ENCODE data around the gene NPLOC4.

Gene NPLOC4

DNA sequence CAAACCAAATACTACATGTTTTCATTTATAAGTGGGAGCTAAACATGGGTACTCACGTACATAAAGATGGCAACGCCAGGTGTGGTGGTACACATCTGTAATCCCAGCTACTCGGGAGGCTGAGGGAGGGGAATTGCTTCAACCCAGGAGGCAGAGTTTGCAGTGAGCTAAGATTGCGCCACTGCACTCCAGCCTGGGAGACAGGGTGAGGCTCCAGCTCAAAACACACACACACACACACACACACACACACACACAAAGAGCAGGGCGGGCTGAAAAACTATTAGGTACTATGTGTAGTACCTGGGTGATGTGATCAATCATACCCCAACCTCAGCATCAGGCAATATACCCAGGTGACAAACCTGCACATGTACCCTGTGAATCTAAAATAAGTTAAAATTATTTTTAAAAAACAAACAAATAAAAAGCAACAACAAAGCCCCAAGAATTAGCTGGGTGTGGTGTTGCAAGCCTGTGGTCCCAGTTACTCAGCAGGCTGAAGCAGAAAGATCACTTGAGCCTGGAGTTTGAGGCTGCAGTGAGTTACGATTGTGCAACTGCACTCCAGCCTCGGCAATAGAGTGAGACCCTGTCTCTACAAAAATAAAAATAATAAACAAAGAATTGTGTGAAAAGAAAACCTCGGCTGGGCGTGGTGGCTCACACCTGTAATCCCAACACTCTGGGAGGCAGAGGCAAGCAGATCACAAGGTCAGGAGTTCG lies 72.9 kb downstream of the NPLOC4 start:
- no peak for DNase-seq

DNA sequence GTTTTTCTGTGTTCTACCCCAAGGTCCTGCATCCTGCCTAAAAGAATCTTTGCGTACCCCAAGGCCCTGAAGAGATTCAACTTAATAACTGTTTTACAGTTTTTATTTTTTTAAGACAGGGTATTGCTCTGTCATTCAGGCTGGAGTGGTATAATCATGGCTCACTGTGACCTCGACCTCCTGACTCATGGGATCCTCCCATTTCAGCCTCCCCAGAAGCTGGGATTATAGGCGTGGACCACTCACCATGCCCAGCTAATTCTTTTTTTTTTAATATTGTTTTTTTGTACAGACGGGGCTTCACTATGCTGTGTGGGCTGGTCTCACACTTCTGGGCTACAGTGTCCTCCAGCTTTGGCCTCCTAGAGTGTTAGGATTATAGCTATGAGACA lies 75.4 kb downstream of the NPLOC4 start:
- no peak for DNase-seq

DNA sequence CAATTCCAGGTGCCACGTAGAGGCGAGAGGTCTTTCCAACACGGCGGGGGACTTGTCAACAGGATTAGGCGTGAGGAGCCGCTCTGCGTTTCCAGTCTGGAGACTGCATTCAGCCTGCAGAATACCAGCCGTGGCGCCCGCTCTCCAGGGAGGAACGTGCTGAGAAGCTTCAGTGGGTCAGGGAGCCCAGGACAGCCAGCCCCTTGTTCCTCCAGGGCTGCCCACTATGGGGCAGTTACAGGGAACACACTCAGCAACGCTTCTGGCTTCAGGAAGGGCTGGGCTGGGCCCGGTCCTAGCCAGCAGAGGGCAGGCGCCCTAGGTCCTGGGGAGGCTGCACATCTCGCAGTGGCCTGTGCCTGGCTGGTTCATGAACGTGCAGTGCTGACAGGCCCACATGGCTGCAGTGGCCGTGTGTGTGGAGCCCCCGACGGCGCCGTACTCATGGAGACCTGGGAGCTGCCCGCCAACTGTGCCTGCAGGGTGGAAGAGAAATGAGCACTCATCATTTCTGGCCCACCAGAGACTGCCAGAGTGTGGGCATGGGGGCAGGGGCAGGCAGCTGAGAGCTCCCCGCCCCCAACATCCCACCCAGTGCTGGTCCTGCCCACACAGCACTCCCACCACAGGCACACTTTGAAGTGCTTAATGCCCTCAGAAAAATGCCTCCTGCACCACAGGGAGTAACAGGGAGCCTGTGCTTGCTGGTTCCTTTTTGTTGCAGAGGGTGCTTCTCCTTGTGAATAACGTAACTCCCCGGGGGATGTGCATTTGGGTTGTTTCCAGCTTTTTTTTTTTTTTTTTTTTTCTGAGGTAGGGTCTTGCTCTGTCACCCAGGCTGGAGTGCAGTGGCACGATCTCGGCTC lies 77.7 kb downstream of the NPLOC4 start:
- no peak for DNase-seq

DNA sequence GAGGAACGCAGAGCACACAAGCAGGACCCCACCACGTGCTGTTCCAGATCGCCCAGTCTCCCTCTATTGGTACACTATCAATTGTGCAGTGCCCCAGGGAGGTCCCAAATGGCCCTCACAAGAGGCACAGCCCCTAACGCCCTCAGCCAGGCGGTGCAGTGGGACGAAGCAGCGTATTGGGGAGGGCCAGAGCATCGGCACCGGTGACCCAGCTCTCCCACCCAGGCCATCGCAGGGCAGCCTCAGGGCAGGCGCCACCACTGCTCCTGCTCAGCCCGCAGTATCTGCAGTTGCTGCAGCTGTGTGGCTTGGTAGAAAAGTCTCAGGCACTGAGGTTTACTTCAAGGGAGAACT lies 78.8 kb downstream of the NPLOC4 start:
- no peak for DNase-seq

DNA sequence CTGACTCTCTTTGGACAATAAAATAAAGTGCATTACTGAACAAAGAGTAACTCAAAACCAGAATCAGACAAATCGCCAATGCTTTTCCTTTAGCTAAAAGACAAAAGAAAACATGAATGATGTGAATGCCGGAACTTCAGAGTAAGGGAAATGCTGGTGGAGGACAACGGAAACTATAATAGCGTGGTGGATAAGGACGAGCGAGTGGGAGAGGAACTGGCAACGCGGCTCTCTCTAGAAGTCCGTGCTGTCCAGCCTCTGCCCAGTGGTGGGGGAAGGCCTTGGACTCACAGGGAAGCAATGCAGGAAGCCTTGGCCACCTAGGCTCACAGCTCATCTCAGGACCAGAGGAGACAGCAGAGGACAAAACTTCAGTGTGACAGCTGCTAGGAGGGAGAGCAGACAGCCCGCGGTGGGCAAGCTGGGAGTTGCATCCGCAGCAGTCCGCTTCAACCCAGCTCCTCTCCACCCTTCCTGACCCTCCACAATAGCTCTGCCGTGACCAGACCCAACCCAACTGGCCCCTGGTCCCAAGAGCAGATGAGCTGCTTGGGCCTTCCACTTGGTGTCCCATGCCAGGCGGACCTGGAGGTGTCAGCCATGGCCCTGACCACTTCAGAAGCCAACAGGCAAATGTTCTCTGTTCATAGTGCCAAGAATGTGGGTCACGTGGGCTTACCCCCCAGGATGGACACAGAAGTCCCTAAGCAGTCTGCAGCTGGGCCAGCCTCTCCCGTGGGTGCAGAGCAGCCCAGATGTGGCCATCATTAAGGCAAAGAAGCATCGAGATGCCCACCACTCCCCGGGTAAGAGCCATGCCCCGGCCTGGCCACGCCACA lies 79.4 kb downstream of the NPLOC4 start:
- DNase-seq, result no peak

DNA sequence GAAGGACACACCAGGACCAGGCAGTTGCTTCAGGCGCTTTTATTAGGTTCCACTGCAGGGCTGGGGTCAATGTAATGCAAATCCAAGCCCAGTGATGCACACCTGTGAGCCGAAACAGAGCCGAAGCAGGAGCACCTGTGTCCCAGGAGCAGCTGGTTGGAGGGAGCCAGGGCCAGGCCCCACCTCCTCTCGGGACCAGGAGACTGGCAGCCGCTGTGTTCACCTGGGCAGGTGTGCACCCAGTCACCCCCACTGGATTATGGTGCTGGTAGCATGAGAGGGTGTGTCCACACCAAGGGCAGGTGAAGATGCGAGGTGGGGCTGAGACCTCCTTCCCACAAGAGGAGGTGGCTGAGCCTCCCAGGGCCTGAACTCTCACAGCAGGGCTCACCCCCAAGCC lies 80.0 kb downstream of the NPLOC4 start:
- DNase-seq, result no peak

DNA sequence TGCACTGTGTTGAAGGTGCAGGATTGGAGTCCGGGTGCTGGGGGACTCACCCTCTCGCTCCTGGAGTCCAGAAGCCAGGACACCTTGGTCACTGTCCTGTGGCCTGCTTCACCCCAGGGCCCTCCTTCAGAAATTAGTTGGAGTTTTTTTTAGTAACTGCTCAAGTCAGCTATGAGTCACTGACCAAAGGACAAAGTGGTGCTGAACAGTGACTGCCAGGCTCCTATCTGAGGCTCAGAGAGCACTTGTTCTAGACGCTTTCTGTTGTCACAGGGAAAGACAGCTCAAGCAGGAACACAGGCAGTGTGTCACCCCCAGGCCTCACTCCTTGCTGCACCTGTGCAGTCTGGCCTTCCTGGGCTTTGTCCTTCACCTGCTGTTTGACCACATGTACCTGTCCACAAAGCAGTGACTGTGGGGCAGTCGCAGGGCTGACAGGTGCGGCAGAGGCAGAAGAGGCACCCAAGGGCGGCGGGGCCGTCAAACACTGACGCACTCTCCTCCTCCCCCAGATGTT lies 80.7 kb downstream of the NPLOC4 start:
- DNase-seq, result no peak

DNA sequence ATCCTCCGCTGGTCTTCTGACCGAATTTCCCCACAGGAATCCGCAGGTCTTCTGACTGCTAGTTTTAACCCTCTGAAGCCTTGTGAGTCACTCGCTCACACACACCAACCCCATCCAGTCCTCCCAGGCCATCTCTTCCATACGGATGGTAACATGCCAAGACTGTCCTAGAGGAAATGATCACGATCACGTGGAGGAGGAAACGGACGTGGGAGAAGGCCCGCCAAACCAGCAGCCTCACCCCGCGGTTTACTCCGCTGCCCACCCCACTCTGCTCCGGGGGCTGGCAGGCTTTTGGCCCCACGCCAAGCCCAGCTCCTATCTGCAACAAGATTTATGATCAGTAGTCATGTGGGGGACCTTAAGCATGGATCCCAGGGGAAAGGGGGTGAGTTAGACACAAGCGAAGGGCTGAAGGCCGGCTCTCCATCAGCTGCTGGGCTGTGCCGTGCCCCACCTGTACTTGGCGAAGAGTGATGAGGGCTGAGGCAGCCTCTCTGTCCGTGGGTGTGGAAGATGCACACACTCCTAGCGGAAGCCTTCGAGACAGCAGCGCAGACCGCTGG lies 83.2 kb downstream of the NPLOC4 start:
- DNase-seq, result peak; percentile 60

DNA sequence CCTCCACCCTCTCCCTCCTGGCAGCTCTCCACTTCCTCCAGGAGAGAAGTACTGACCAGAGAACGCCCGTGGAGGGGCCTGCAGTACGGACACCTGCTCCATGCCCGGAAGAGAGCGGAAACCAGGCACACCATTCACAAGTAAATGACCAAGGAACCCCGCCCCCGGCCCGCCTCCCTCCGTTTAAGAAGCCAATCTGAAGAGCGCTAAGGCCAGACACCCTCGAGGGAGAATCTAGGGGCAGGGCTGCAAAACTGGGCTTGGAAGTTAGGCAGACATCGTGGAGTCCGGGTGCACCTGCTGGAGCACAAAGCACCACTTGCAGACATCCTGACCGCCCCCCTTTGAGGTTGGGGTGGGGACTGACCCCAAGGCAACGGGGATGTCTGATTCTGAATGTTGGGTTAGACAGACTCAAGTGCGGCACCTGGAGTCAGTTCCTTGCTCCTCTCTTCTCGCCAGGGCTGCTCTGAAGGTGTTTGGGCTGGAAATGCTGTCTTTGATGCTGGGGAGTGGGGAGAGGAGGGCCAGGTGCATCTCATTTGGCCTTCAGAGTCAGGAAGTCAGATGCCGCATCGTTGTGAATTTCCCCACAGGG lies 83.8 kb downstream of the NPLOC4 start:
- DNase-seq, result peak; percentile 79

DNA sequence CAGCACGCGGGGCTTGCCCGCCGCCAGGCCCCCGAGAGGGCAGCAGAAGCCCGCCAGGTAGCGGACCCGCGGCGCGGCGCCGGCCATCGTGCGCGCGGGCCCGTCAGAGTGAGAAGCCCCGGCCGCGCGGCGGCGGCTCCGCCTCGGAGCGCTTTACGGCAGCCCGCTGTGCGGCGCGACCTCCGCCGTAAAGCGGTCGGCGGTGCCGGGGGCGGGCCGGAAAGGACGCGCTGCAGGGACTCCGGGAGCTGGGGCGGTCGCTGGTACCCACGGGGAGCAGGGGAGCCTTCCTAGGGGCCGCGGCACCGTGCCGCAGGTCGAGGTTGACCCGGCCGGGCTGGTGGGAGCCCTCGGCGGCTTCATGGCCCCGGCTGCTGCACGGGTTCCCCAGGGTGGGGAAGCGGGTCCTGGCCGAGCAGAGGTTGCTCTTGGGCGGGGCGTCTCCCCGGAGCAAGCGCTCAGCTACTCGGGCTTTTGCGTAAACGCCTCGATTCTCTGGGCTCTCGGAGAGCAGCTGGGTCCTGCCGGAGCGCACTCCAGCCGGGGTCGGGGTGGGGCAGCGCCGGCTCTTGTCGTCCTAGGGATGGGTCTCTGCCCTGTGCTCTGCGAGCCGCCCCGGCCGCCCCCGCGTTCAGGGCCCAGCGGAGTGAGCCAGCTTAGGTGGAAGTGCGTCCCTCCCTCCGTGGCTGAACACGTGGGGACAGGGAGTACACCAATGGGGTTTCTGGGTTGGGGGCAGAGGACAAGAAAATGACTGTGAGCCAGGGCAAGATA lies 84.5 kb downstream of the NPLOC4 start, which contains the start of gene FAAP100:
TSS of gene FAAP100 (minus strand) at position 110 of the 774 bp plus-strand sequence. CDS start at position 87, 23 bp downstream.
- DNase-seq, result peak; percentile 81

DNA sequence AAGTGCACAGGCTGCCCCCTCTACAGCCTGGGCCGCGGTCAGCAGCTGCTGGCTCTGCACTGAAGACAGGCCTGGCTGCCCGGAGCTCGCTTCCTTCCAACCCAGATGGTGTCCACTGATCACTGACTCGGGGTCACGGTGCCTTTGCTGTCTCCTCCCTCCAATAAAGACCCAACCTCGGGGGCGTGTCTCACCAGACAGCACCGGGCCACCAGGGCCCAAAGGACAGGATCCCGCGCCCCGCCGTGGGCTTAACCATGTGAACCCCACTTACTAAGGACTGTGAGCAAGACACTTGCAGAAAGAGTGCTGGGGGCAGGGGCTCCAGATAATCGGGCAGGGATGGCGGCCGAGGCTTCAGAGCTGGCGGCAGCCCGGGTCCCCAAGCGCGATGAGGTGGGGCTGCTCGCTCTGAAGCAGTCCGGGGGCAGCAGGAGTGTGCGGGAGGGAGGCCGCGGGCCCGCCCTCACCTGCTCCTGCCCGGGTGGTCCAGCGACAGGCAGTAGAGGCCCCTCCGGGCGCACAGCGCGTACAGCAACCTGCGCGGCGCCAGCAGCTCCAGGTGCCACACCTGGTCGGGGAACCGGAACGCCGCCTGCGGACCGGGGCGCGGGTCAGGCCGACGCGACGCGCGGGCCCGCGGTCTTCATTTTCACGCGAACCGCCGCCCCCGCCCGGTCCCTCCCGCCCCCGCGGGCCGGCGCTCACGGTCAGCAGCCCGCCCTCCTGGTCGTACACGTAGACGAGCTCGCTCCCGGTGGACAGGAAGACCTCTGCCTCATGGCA lies 85.3 kb downstream of the NPLOC4 start:
- DNase-seq, result no peak

DNA sequence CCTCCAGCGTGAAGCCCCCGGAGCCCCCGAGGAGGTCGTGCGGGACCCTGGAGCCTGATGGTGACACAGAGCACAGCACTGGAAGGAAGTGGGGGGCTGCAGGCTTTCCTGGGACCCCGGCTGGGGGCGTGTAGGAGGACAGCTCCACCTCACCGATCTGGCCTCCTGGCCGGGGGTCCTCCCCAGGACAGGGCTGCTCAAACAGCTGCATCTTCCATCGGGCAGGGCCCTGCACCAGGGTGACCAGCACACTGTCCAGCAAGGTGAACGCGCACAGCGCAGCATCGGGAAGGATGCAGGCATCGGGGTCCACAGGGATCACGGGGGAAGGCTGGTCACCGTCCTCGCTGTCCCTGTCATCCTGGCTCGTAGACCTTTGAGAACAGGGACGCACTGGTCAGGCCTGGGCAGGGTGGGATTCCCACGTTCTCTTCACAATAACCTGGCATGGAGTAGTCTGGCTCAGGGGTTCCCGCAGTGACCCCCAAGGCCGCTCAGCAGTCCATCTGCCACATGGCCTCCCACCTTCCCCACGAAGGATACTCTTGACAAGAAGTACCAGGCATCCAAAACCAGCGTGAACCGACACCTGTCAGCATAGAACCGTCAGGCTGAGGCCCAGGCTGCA lies 86.0 kb downstream of the NPLOC4 start:
- no peak for DNase-seq

DNA sequence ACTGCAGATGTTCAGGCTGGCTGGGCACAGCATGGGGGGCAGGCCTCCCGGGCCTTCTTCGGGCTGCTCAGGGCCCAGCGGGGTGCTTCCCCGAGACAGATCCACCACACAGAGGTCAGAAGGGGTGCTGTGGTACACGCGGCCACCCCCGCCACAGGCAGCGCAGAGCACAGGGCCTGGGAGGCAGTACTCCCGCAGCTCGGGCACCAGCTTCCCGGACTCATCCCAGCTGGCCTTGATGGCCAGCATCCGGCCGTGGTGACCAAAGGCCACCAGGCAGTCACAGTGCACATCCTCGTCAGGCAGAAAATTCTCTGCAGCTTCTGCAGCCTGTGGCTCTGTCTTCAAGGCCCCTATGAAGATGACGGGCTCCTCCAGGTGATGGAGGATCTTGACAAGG lies 86.6 kb downstream of the NPLOC4 start:
- no peak for DNase-seq

DNA sequence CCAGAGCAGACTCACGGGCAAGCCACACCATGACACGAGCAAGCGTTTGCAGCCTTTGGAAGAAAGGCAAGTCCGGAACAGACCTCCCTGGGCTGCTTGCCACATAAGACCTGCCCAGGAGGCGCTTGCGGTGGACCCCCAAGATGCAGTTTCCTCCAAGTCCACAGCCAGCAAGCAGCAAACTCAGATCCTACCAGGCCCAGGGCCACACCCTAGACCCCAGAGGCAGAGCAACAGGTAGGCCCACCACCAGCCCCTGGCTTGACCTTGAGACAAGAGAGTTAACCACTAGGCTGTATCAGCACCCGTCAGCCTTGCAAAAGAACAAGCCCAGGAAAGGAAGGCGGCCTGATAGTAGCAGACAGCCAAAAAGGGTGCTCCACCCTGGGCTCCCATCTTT lies 87.1 kb downstream of the NPLOC4 start:
- no peak for DNase-seq

DNA sequence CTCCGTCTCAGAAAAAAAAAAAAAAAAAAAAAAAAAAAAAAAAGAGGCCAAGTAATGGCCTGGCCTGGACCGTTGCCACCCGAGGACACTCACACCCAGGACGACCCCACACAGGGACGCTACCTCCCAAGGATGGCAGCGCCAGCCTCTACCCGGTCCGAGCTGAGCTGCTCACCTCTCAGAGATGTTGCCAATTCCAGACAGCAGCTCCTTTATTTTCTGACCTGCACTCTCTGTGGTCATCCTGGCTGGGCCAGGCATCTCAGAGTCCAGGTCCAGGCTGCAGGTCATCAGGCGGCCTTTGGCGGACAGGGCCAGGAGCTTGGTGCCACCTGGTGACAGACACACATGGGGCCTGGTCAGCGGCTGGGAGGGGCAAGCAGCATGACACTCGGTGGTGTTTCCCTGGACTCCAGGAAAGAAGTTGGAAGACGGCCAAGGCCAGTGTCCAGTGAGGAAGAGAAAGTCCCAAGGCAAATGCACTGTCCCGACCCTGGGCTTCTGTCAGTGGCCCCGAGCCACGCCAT lies 87.8 kb downstream of the NPLOC4 start:
- DNase-seq, result no peak

DNA sequence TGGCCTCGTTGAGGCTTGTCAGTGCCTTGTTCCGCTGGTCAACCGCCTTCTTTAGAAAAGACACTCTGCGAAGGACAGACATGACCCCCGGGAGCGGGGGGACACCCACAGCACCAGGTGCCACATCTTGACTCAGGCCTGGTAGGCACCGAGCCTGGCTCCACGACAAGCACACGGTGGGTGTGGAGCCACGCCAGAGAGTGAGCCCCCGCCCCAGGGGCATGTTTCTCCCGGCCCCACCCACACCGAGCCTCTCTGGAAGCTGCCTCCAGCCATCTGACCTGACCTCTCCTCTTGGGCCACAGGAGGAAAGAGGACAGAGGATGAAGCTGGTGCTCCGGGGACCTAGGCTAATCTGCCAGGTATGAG lies 89.3 kb downstream of the NPLOC4 start:
- no peak for DNase-seq

DNA sequence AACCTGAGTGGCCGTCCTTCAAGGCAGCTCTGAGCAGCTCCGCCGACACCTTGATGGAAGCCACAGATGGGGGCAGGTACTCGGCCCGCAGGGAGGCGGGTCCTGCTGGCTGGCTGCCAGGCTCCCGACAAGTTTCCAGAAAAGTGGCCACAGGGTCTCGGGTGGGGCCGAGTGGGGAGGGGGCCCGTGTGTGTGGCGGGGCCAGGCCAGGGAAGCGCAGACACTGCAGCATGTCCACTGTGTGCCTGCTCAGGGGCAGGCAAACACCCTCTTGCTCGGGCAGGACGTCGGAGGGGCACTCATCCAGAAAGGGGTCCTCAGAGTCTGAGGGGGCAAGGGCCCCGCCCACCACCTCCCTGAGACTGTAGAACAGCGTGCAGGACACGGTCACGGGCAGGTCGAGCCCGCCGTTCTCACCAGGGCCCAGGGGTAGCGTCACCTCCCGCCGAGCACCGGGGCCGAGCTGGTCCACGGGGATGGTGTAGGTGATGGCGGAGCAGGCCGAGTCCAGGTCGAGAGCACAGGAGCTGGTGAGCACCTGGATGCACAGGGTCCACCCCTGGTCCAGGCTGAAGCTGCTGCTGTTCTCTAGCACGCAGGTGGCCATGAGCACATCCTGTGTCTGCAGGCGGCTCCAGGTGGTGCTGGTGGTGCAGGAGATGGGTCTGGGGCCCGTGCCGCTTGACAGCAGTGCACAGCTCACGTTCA lies 89.9 kb downstream of the NPLOC4 start:
- DNase-seq, result no peak

DNA sequence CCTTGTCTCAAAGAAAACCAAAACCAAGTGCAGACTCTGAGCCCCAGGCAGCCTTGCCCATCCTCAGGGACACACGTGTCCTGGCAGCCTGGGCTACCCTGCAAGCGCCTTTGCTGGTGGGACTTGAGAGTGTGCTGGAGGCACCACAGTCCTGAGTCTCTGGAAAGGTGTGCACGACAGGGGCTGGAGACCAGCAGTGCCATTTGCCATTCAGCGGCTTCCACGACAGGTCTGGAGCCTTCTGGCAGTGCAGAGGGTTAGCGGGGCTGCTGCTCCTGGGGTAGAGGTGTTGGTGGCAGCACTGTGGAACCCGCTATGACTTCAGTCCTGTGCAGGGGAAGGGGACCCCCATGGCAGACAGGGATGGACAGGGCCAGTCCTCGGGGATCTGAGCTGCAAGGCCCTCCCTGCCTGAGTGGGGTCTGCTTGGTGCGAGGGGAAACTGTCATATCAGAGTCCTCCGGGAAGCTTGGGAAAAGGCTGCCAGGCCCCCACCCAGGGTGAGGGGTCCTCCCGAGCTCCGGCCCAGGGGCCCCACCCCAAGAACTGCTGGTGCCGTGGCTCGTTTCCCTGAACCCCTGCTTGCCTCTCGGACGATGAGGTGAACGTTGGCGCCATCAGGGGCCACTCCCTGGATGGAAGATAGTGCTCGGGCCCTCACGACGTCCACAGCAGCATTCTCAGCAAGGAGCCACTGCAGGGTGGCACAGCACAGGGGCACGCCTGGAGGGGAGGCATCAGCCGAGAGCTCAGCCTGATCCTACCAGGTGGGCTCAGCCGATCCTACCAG lies 91.6 kb downstream of the NPLOC4 start:
- DNase-seq, result no peak

Measured in NCI-H2171 (cell line).